H1 (cell line): ENCODE results near the gene CMSS1. TPM values are rescaled to one million over a fixed set of nuclear protein-coding genes. Genes with fewer than 3 reads are reported as not detected.

ENCODE experiments used
- CTCF ChIA-PET: fragments of 300-600 bp; sonication (Branson Sonifier 250); formaldehyde crosslinking; loops from one replicate; lab custom pipeline; 2021; ENCODE audit not compliant: partially characterized antibody; lab: Charles Lee
- POLR2A ChIA-PET: fragments of 300-600 bp; sonication (Branson Sonifier 250); formaldehyde crosslinking; loops from one replicate; lab custom pipeline; 2021; ENCODE audit warnings: inconsistent platforms; ENCODE audit not compliant: partially characterized antibody; lab: Charles Lee
- DNase-seq, 2 experiments: peaks; one replicate each; pipeline versions ENCODE4 v3.0.0 to v3.0.0-alpha.2; 2010 to 2022; ENCODE audit warnings: low spot score in 2 of 2, low read depth in 1 of 2, mixed read lengths in 1 of 2
- FAIRE-seq: peaks from 2 replicates; lab custom pipeline; 2011; peaks lifted over from hg19 to GRCh38; lab: Jason Lieb, UNC
- H2AFZ ChIP-seq: 2 replicates; pipeline ENCODE4 v1.8.1; 2012; ENCODE audit warnings: low read length, inconsistent platforms
- H2AK5ac ChIP-seq: 2 replicates; pipeline ENCODE4 v1.6.1; 2013; ENCODE audit warnings: low read depth, low read length
- H2BK120ac ChIP-seq: replicated peaks from 2 replicates; pipeline ENCODE3; 2013; ENCODE audit warnings: low read depth, low read length, inconsistent platforms
- H2BK12ac ChIP-seq: 2 replicates; pipeline ENCODE4 v1.6.1; 2013; ENCODE audit warnings: low read depth, low read length
- H2BK15ac ChIP-seq: 2 replicates; pipeline ENCODE4 v1.6.1; 2013; ENCODE audit warnings: low read length
- H2BK20ac ChIP-seq: 2 replicates; pipeline ENCODE4 v1.6.1; 2013; ENCODE audit warnings: low read length
- H2BK5ac ChIP-seq: 2 replicates; pipeline ENCODE4 v1.6.1; 2013; ENCODE audit warnings: low read depth, low read length
- H3K14ac ChIP-seq: 2 replicates; pipeline ENCODE4 v1.6.1; 2013; ENCODE audit warnings: inconsistent platforms; ENCODE audit not compliant: insufficient read length
- H3K18ac ChIP-seq: 2 replicates; pipeline ENCODE4 v1.6.1; 2013; ENCODE audit warnings: low read length; ENCODE audit errors: extremely low read depth
- H3K23ac ChIP-seq: 2 replicates; pipeline ENCODE4 v1.6.1; 2013; ENCODE audit warnings: inconsistent platforms; ENCODE audit not compliant: insufficient read length
- H3K23me2 ChIP-seq: 2 replicates; pipeline ENCODE4 v1.6.1; 2013; ENCODE audit warnings: low read depth, low read length
- H3K27ac ChIP-seq: 2 replicates; pipeline ENCODE4 v1.6.1; 2011; ENCODE audit warnings: low read depth, low read length, inconsistent platforms
- H3K27me3 ChIP-seq, 4 experiments: replicated peaks in 1 of 4; 1 replicate in 1 of 4; 2 replicates in 3 of 4; pipeline versions ENCODE4 v1.6.1 to v1.8.1; 2011 to 2013; ENCODE audit warnings: low read length in 3 of 4, mild to moderate bottlenecking in 3 of 4, inconsistent platforms in 2 of 4, mixed read lengths in 2 of 4, moderate library complexity in 1 of 4; ENCODE audit not compliant: control insufficient read depth in 3 of 4, insufficient read depth in 3 of 4; ENCODE audit errors: extremely low read depth in 1 of 4
- H3K36me3 ChIP-seq, 4 experiments: 2 replicates each; pipeline versions ENCODE4 v1.6.1 to v1.8.1; 2011 to 2013; ENCODE audit warnings: mild to moderate bottlenecking in 4 of 4, low read length in 3 of 4, moderate library complexity in 2 of 4, control low read depth in 1 of 4, inconsistent platforms in 1 of 4; ENCODE audit not compliant: insufficient read depth in 4 of 4, control insufficient read depth in 2 of 4
- H3K4ac ChIP-seq: replicated peaks from 2 replicates; pipeline ENCODE3; 2013; ENCODE audit warnings: low read length, low read depth, mixed read lengths, inconsistent platforms; ENCODE audit not compliant: insufficient read length
- H3K4me1 ChIP-seq, 4 experiments: replicated peaks in 1 of 4; 1 replicate in 1 of 4; 2 replicates in 3 of 4; pipeline versions ENCODE4 v1.6.1 to v1.8.1; 2011 to 2013; ENCODE audit warnings: low read length in 3 of 4, inconsistent platforms in 2 of 4, mixed read lengths in 1 of 4; ENCODE audit not compliant: insufficient read depth in 4 of 4, control insufficient read depth in 3 of 4
- H3K4me2 ChIP-seq, 2 experiments: 2 replicates each; pipeline versions ENCODE4 v1.6.1 to v1.8.1; 2011 to 2013; ENCODE audit warnings: low read depth in 2 of 2, low read length in 2 of 2, control low read depth in 1 of 2, inconsistent platforms in 1 of 2, mild to moderate bottlenecking in 1 of 2; ENCODE audit not compliant: insufficient read depth in 1 of 2
- H3K4me3 ChIP-seq, 4 experiments: fragments of 200-600, 300-600 bp in 1 of 4; sonication (generic), shearing (Covaris generic), sonication (Bioruptor Twin) in 1 of 4; 2 replicates each; pipeline versions ENCODE4 v1.5.1 to v1.8.1; 2011 to 2016; ENCODE audit warnings: low read length in 4 of 4, low read depth in 3 of 4, control low read depth in 2 of 4, inconsistent platforms in 2 of 4, mild to moderate bottlenecking in 2 of 4, mixed read lengths in 1 of 4, moderate library complexity in 1 of 4; ENCODE audit not compliant: insufficient read depth in 2 of 4; ENCODE audit errors: extremely low read depth in 1 of 4
- H3K56ac ChIP-seq: replicated peaks from 2 replicates; pipeline ENCODE3; 2013; ENCODE audit warnings: low read depth, mild to moderate bottlenecking, mixed read lengths, low read length, inconsistent platforms; ENCODE audit not compliant: insufficient read length
- H3K79me1 ChIP-seq: 2 replicates; pipeline ENCODE4 v1.6.1; 2013; ENCODE audit warnings: low read depth, low read length, control low read depth
- H3K79me2 ChIP-seq, 2 experiments: 2 replicates each; pipeline versions ENCODE4 v1.6.1 to v1.8.1; 2012 to 2013; ENCODE audit warnings: low read length in 2 of 2, mild to moderate bottlenecking in 2 of 2, inconsistent platforms in 1 of 2; ENCODE audit not compliant: insufficient read depth in 2 of 2, control insufficient read depth in 1 of 2
- H3K9ac ChIP-seq, 4 experiments: replicated peaks in 1 of 4; 1 replicate in 1 of 4; 2 replicates in 3 of 4; pipeline versions ENCODE4 v1.6.1 to v1.8.1; 2011 to 2013; ENCODE audit warnings: low read depth in 3 of 4, low read length in 3 of 4, control low read depth in 2 of 4, mild to moderate bottlenecking in 2 of 4, moderate library complexity in 2 of 4, inconsistent platforms in 1 of 4; ENCODE audit errors: extremely low read depth in 1 of 4
- H3K9me3 ChIP-seq, 2 experiments: 2 replicates each; pipeline versions ENCODE4 v1.6.1 to v1.8.1; 2012 to 2013; ENCODE audit warnings: mild to moderate bottlenecking in 2 of 2, moderate library complexity in 2 of 2, control low read depth in 1 of 2, inconsistent platforms in 1 of 2, low read depth in 1 of 2, low read length in 1 of 2, mixed read lengths in 1 of 2; ENCODE audit not compliant: insufficient read depth in 2 of 2
- H4K20me1 ChIP-seq, 2 experiments: replicated peaks in 1 of 2; 2 replicates each; pipeline versions ENCODE3 to v1.8.1; 2011 to 2013; ENCODE audit warnings: inconsistent platforms in 2 of 2, low read length in 2 of 2, mild to moderate bottlenecking in 1 of 2; ENCODE audit not compliant: insufficient read depth in 2 of 2, control insufficient read depth in 1 of 2
- H4K5ac ChIP-seq: 2 replicates; pipeline ENCODE4 v1.6.1; 2013; ENCODE audit warnings: low read length, low read depth, mixed read lengths, inconsistent platforms; ENCODE audit not compliant: insufficient read length
- H4K8ac ChIP-seq: 2 replicates; pipeline ENCODE4 v1.8.0; 2013; ENCODE audit warnings: mild to moderate bottlenecking, moderate library complexity, low read length, inconsistent platforms; ENCODE audit not compliant: insufficient read depth; ENCODE audit errors: extremely low read depth
- H4K91ac ChIP-seq: replicated peaks from 2 replicates; pipeline ENCODE3; 2013; ENCODE audit warnings: low read length, mixed read lengths, inconsistent platforms; ENCODE audit not compliant: insufficient read length
- SAP30 ChIP-seq: fragments of 300-600 bp; sonication (generic); IDR thresholded peaks from 2 replicates; pipeline ENCODE4 v1.7.1; 2012; ENCODE audit warnings: low read length, moderate library complexity, mild to moderate bottlenecking, inconsistent platforms; ENCODE audit not compliant: insufficient read depth, insufficient replicate concordance
- TAF1 ChIP-seq: IDR thresholded peaks from 2 replicates; pipeline ENCODE4 v1.6.1; 2011; ENCODE audit warnings: mild to moderate bottlenecking, low read depth, low read length
- TCF12 ChIP-seq: IDR thresholded peaks from 2 replicates; pipeline ENCODE4 v1.6.1; 2011; ENCODE audit warnings: low read depth, mild to moderate bottlenecking, low read length
- WGBS, 2 experiments: shearing (Covaris generic) in 1 of 2; methylation state at CpG; one replicate each; pipeline versions ENCODE4 v1.1.6 to v1.1.7; 2013 to 2015; ENCODE audit warnings: low lambda C conversion rate in 2 of 2, mixed read lengths in 2 of 2, inconsistent platforms in 1 of 2, low coverage in 1 of 2, missing lambda C conversion rate in 1 of 2; ENCODE audit not compliant: insufficient replicate concordance in 2 of 2, insufficient coverage in 1 of 2, insufficient read length in 1 of 2; ENCODE audit errors: extremely low coverage in 1 of 2, missing lambda C conversion rate in 1 of 2; 5-methylcytosine and 5-hydroxymethylcytosine counted together
- polyA plus RNA-seq, 7 experiments: library from polyadenylated mRNA; depleted of rRNA in 3 of 7; stranded (reverse) in 5 of 7; unstranded in 2 of 7; fragments of >200 nt in 5 of 7; fragments of 200-250 nt in 2 of 7; gene quantifications; 1 replicate in 5 of 7; 2 replicates in 1 of 7; 4 replicates in 1 of 7; pipeline versions ENCODE4 v1.2.1 to v1.2.3, GENCODE V29; 2011 to 2013; ENCODE audit warnings: missing spikeins in 2 of 7, mixed read lengths in 2 of 7
- total RNA-seq: library from RNA; stranded (reverse); fragmentation: NEBNext Ultra II Directional; extraction: Animal tissue kit (Norgen Biotek cat#: 25700); gene quantifications from 2 replicates; pipeline ENCODE4 v1.2.1, GENCODE V29; 2021
- TF ChIP-seq, protein P1 (sequence below): IDR thresholded peaks from 2 replicates; pipeline ENCODE4 v1.6.1; 2011; ENCODE audit warnings: low read length, improper control_type of control experiment

The CMSS1 gene
- total and polyA plus RNA-seq, 2 of the 8 experiments (the other 6 are each of a cell fraction or from before 2014, with no cell fraction given): 15.2 to 75.1 TPM

DNA sequence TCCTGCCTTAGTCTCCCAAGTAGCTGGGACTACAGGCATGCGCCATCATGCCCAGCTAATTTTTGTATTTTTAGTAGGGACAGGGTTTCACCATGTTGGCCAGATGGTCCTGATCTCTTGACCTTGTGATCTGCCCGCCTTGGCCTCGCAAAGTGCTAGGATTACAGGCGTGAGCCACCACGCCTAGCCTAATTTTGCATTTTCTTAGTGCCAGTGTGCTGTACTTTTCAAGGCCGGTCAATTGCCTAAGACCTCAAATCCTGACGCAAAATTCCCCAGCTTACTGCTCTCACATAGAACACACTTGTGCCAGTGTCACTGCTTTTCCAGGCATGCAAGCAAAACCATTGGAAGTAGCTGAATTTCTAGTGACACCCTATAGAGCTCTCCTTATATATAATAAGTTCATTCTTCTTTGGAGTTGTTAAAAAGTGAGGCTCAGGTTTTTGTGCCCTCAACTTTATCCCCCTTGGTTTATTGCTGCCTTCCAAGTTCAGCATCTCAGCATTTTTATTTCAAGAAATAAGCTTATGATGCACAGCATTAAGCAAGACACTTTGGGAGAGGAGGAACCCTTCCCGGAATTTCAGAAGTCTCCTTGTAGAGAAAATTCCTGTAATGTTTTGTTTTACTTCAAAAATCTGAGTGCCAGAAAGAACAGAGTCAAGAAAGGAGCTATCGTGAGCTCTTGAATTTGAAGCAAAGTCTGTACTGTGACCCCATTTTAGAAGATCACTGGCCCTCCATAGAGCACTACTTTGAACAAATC lies 203.4 kb downstream of the CMSS1 start:
- no peak overlapping the region for H3K4me2 ChIP-seq
- H2BK15ac ChIP-seq: no peak overlapping the region
- 89% methylated on average over 9 of the region's 9 CpGs; no CpG with 5 or more reads in 1 of the 2 experiments for WGBS, 2 experiments
- H2AK5ac ChIP-seq: no peak overlapping the region
- H3K9ac ChIP-seq: no peak overlapping the region
- H3K79me2 ChIP-seq: no peaks in the 10 kb centered on the region
- peaks cover 0 to 4% (median 0%) of the 10 kb centered on the region in 4 experiments; a peak in 1 of 7 replicates for H3K4me1 ChIP-seq
- H3K56ac ChIP-seq: no peak overlapping the region
- FAIRE-seq: no peak
- no peak overlapping the region for H2BK12ac ChIP-seq
- H3K36me3 ChIP-seq: no peaks in the 10 kb centered on the region
- H3K14ac ChIP-seq: no peak overlapping the region
- H3K79me1 ChIP-seq: no peaks in the 10 kb centered on the region
- POLR2A ChIA-PET: interaction anchor here (0.9 kb wide), 1 partner anchor 31 kb away, joined by 3 read pairs; no protein-coding TSS in a partner anchor
- no peak overlapping the region; the same call in 1 of the 2 replicates for H3K27ac ChIP-seq
- no peak overlapping the region for H2BK20ac ChIP-seq
- no peaks in the 10 kb centered on the region for H3K27me3 ChIP-seq
- H4K91ac ChIP-seq: no peak overlapping the region
- no peak overlapping the region for H2AFZ ChIP-seq
- H2BK120ac ChIP-seq: no peak overlapping the region
- CTCF ChIA-PET: interaction anchor here (0.7 to 1.4 kb wide), 6 partner anchors 8 to 233 kb away, joined by 3 to 5 read pairs (median 3); no protein-coding TSS in a partner anchor
- H3K9me3 ChIP-seq: no peaks in the 10 kb centered on the region; a peak in 1 of 4 replicates
- H3K18ac ChIP-seq: no peak overlapping the region
- H4K20me1 ChIP-seq: no peaks in the 10 kb centered on the region
- DNase-seq: no peak
- H4K8ac ChIP-seq: no peak overlapping the region
- H2BK5ac ChIP-seq: no peak overlapping the region
- H3K23me2 ChIP-seq: no peaks in the 10 kb centered on the region
- H3K4me3 ChIP-seq: no peak overlapping the region
- no peak overlapping the region for H3K23ac ChIP-seq
- no peak overlapping the region for H4K5ac ChIP-seq
- H3K4ac ChIP-seq: no peak overlapping the region
- TF ChIP-seq TCF12 (no peak), SAP30 (no peak), TAF1 (no peak)
- TF ChIP-seq, protein P1, sequence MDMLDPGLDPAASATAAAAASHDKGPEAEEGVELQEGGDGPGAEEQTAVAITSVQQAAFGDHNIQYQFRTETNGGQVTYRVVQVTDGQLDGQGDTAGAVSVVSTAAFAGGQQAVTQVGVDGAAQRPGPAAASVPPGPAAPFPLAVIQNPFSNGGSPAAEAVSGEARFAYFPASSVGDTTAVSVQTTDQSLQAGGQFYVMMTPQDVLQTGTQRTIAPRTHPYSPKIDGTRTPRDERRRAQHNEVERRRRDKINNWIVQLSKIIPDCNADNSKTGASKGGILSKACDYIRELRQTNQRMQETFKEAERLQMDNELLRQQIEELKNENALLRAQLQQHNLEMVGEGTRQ: no peak
